Thyroid gland (tissue), 4 donors: ENCODE results near the gene CHD1L. TPM values are rescaled to one million over a fixed set of nuclear protein-coding genes. Genes with fewer than 3 reads are reported as not detected.

Experiments used
- DNase-seq, 2 donors: peaks; one replicate each; pipeline ENCODE4 v3.0.0-alpha.2; 2019
- H3K27ac ChIP-seq, 3 donors: fragments of 200-600 bp; sonication (generic); 1 replicate in 2 of 3; 2 replicates in 1 of 3; pipeline ENCODE4 v1.5.1; 2016 to 2019; ENCODE audit warnings: mild to moderate bottlenecking in 1 of 3, moderate library complexity in 1 of 3
- H3K27me3 ChIP-seq: fragments of 200-600 bp; sonication (generic); one replicate; pipeline ENCODE4 v1.5.1; 2019
- H3K36me3 ChIP-seq, 2 donors: fragments of 200-600 bp; sonication (generic); one replicate each; pipeline ENCODE4 v1.5.1; 2016 to 2019
- H3K4me1 ChIP-seq, 2 donors: fragments of 200-600 bp; sonication (generic); one replicate each; pipeline ENCODE4 v1.5.1; 2017 to 2019
- H3K4me3 ChIP-seq, 3 donors: fragments of 200-600 bp; sonication (generic); replicated peaks in 1 of 3; 1 replicate in 2 of 3; 2 replicates in 1 of 3; pipeline ENCODE4 v1.5.1; 2016; ENCODE audit warnings: mild to moderate bottlenecking in 1 of 3
- H3K9me3 ChIP-seq: fragments of 200-600 bp; sonication (generic); one replicate; pipeline ENCODE4 v1.5.1; 2017
- CTCF ChIP-seq, 6 experiments: fragments of 200-600 bp in 3 of 6; fragments of 450-650 bp in 3 of 6; sonication (generic) in 3 of 6; IDR thresholded peaks; one replicate each; pipeline ENCODE4 v1.5.1; 2016 to 2019; ENCODE audit warnings: antibody characterized with exemption in 6 of 6, mild to moderate bottlenecking in 2 of 6, inconsistent platforms in 1 of 6, moderate library complexity in 1 of 6
- POLR2A ChIP-seq, 2 donors: fragments of 450-650 bp; IDR thresholded peaks; one replicate each; pipeline ENCODE4 v1.6.1; 2017; ENCODE audit warnings: antibody characterized with exemption in 2 of 2, mild to moderate bottlenecking in 2 of 2, moderate library complexity in 1 of 2
- WGBS, 2 donors: methylation state at CpG; one replicate each; pipeline ENCODE4 v1.1.5; 2017; 5-methylcytosine and 5-hydroxymethylcytosine counted together
- intact Hi-C: fragments of 100-400 bp; cut with DNase I; formaldehyde crosslinking; loops from one replicate; pipeline ENCODE4 v1.15.1; 2023
- total RNA-seq, 4 donors: library from RNA; depleted of rRNA; stranded (reverse); fragments of >200 nt; gene quantifications; one replicate each; pipeline ENCODE4 v1.2.3, GENCODE V29; 2016

The CHD1L gene
- total RNA-seq, 4 donors from 2014 or later: 16.5 to 22.2 (median 17.3) TPM

- Histone ChIP-seq H3K4me1 (no peaks in the 10 kb centered on the region), H3K4me3 (no peak overlapping the region), H3K36me3 (no peaks in the 10 kb centered on the region), H3K27ac (no peak overlapping the region), H3K9me3 (no peaks in the 10 kb centered on the region), H3K27me3 (no peaks in the 10 kb centered on the region)
- no peak for DNase-seq
- no peak for TF ChIP-seq POLR2A (IDR thresholded peaks at IDR 0.05)
- WGBS, 2 donors: 91 to 92% methylated on average over 3 of the region's 3 CpGs
- intact Hi-C loops: no loop called here
Measured at GRCh38 chr1:147204080-147204479, 38.4 kb upstream of the CHD1L start.

- H3K27me3 ChIP-seq: no peaks in the 10 kb centered on the region
- DNase-seq: no peak
- H3K4me3 ChIP-seq: no peak overlapping the region
- H3K9me3 ChIP-seq: no peaks in the 10 kb centered on the region
- H3K4me1 ChIP-seq: no peaks in the 10 kb centered on the region
- H3K27ac ChIP-seq: no peak overlapping the region
- H3K36me3 ChIP-seq: no peaks in the 10 kb centered on the region
- TF ChIP-seq CTCF (IDR thresholded peaks at IDR 0.05): no peak
- no peak for TF ChIP-seq POLR2A (IDR thresholded peaks at IDR 0.05)
- intact Hi-C loops: no loop called here
- 86 to 94% methylated on average over 1 of the region's 1 CpG for WGBS, 2 donors
Measured at GRCh38 chr1:147207192-147207591, 35.3 kb upstream of the CHD1L start.

GRCh38 chr1:147208619-147209018 is 33.9 kb upstream of the CHD1L start:
- no peaks in the 10 kb centered on the region for H3K27me3 ChIP-seq
- no peak overlapping the region for H3K27ac ChIP-seq
- WGBS, 2 donors: 88 to 96% methylated on average over 6 to 7 of the region's 7 CpGs
- no peaks in the 10 kb centered on the region for H3K9me3 ChIP-seq
- H3K36me3 ChIP-seq: no peaks in the 10 kb centered on the region
- TF ChIP-seq POLR2A (IDR thresholded peaks at IDR 0.05) (no peak), CTCF (IDR thresholded peaks at IDR 0.05) (no peak)
- H3K4me1 ChIP-seq: no peaks in the 10 kb centered on the region
- no peak for DNase-seq
- no peak overlapping the region for H3K4me3 ChIP-seq
- intact Hi-C loops: no loop called here

GRCh38 chr1:147209825-147210821 is 32.4 kb upstream of the CHD1L start:
- Histone ChIP-seq H3K36me3 (no peaks in the 10 kb centered on the region), H3K4me1 (no peaks in the 10 kb centered on the region), H3K27me3 (no peaks in the 10 kb centered on the region), H3K27ac (no peak overlapping the region), H3K9me3 (no peaks in the 10 kb centered on the region), H3K4me3 (no peak overlapping the region)
- 94% methylated on average over 3 of the region's 3 CpGs for WGBS, 2 donors
- DNase-seq: no peak
- intact Hi-C loops: no loop called here
- TF ChIP-seq CTCF (IDR thresholded peaks at IDR 0.05): no peak
- no peak for TF ChIP-seq POLR2A (IDR thresholded peaks at IDR 0.05)

- Histone ChIP-seq H3K27me3 (no peaks in the 10 kb centered on the region), H3K27ac (no peak overlapping the region), H3K4me1 (no peaks in the 10 kb centered on the region), H3K36me3 (no peaks in the 10 kb centered on the region), H3K4me3 (no peak overlapping the region), H3K9me3 (no peaks in the 10 kb centered on the region)
- WGBS, 2 donors: 85 to 88% methylated on average over 2 of the region's 2 CpGs
- no peak for TF ChIP-seq POLR2A (IDR thresholded peaks at IDR 0.05)
- DNase-seq: no peak
- intact Hi-C loops: no loop called here
Measured at GRCh38 chr1:147210987-147211386, 31.5 kb upstream of the CHD1L start.

GRCh38 chr1:147211577-147211976 is 30.9 kb upstream of the CHD1L start:
- Histone ChIP-seq H3K4me1 (no peaks in the 10 kb centered on the region), H3K9me3 (no peaks in the 10 kb centered on the region), H3K27me3 (no peaks in the 10 kb centered on the region), H3K36me3 (no peaks in the 10 kb centered on the region), H3K4me3 (no peak overlapping the region), H3K27ac (no peak overlapping the region)
- TF ChIP-seq POLR2A (IDR thresholded peaks at IDR 0.05) (no peak), CTCF (IDR thresholded peaks at IDR 0.05) (no peak)
- intact Hi-C loops: no loop called here
- WGBS, 2 donors: 99 to 100% methylated on average over 2 of the region's 2 CpGs
- no peak for DNase-seq
